ENCODE measurements around the gene MTO1. TPM values are rescaled to one million over a fixed set of nuclear protein-coding genes. Genes with fewer than 3 reads are reported as not detected.
"Not testable (repeated sequence)": the region's sequence is repeated elsewhere in the genome, so short reads cannot be mapped to it uniquely, and the experiment has no call there.

MTO1 gene
- total and polyA plus RNA-seq, 10 donors, result 17.8 to 50.2 (median 39.0) TPM

GRCh38 chr6:73503027-73503772, 41.7 kb downstream of the MTO1 start:
- no peak for TF ChIP-seq CTCF (IDR thresholded peaks at IDR 0.05 in 8 of 11, conservative IDR thresholded peaks at IDR 0.05 in 3 of 11)
- TF ChIP-seq POLR2AphosphoS5 (IDR thresholded peaks at IDR 0.05), result no peak
- no peak for TF ChIP-seq POLR2A (IDR thresholded peaks at IDR 0.05)
- Histone ChIP-seq H3K36me3 (peaks cover 0 to 70% (median 56%) of the 10 kb centered on the region in 6 donors), H3K4me1 (peaks cover 0 to 16% (median 0%) of the 10 kb centered on the region in 6 donors), H3K9me3 (peaks cover 0 to 10% (median 2%) of the 10 kb centered on the region in 8 donors), H3K4me3 (no peak overlapping the region), H3K27ac (peak overlapping the region in 3 of 8 donors; percentile 33 to 36 (median 34)), H3K27me3 (replicated peaks in 1 of 7) (no peaks in the 10 kb centered on the region)
- 25 to 54% (median 51%) methylated on average over 2 of the region's 2 CpGs for WGBS, 5 donors
- intact Hi-C loops (cut with DNase I; ENCODE audit: low total_unique reads), result no loop called here
- DNase-seq, result no peak

- Histone ChIP-seq H3K36me3 (peaks cover 0 to 60% (median 46%) of the 10 kb centered on the region in 6 donors), H3K9me3 (peaks cover 0 to 10% (median 2%) of the 10 kb centered on the region in 8 donors), H3K4me3 (no peak overlapping the region), H3K27ac (peak overlapping the region in 1 of 8 donors; percentile 34), H3K27me3 (replicated peaks in 1 of 7) (no peaks in the 10 kb centered on the region), H3K4me1 (peaks cover 0 to 16% (median 0%) of the 10 kb centered on the region in 6 donors)
- WGBS, 5 donors, result 90 to 94% (median 93%) methylated on average over 2 of the region's 2 CpGs
- DNase-seq, result no peak
- intact Hi-C loops (cut with DNase I; ENCODE audit: low total_unique reads), result no loop called here
- TF ChIP-seq POLR2A (IDR thresholded peaks at IDR 0.05) (no peak), POLR2AphosphoS5 (IDR thresholded peaks at IDR 0.05) (no peak), CTCF (IDR thresholded peaks at IDR 0.05 in 8 of 11, conservative IDR thresholded peaks at IDR 0.05 in 3 of 11) (no peak)
These were observed 42.6 kb downstream of the MTO1 start for GRCh38 chr6:73504160-73504559.

GRCh38 chr6:73505142-73505541, 43.6 kb downstream of the MTO1 start:
- Histone ChIP-seq H3K36me3 (peaks cover 0 to 50% (median 37%) of the 10 kb centered on the region in 6 donors), H3K27ac (no peak overlapping the region), H3K9me3 (peaks cover 0 to 10% (median 2%) of the 10 kb centered on the region in 8 donors), H3K27me3 (replicated peaks in 1 of 7) (no peaks in the 10 kb centered on the region), H3K4me3 (no peak overlapping the region), H3K4me1 (peaks cover 0 to 16% (median 0%) of the 10 kb centered on the region in 6 donors)
- TF ChIP-seq POLR2AphosphoS5 (IDR thresholded peaks at IDR 0.05) (no peak), POLR2A (IDR thresholded peaks at IDR 0.05) (no peak), CTCF (IDR thresholded peaks at IDR 0.05 in 8 of 11, conservative IDR thresholded peaks at IDR 0.05 in 3 of 11) (no peak)
- no peak for DNase-seq
- intact Hi-C loops (cut with DNase I; ENCODE audit: low total_unique reads), result no loop called here

- Histone ChIP-seq H3K4me1 (peaks cover 0 to 19% (median 0%) of the 10 kb centered on the region in 6 donors), H3K36me3 (peaks cover 0 to 45% (median 32%) of the 10 kb centered on the region in 6 donors)
- H3K4me3 ChIP-seq; H3K27ac ChIP-seq; DNase-seq; H3K27me3 ChIP-seq (replicated peaks in 1 of 7); H3K9me3 ChIP-seq; intact Hi-C loops (cut with DNase I; ENCODE audit: low total_unique reads): not testable (repeated sequence)
- whole genome bisulfite sequencing, 5 donors, result 94 to 99% (median 96%) methylated on average over 8 of the region's 8 CpGs
These were observed 44.2 kb downstream of the MTO1 start for GRCh38 chr6:73505705-73506104.

Measured in spleen (tissue), 11 donors.